ENCODE measurements around the gene IGF2BP3.

IGF2BP3 gene

GRCh38 chr7:23467806-23468525 is 2.3 kb downstream of the IGF2BP3 start (continued):
- TF ChIP-seq OVOL3 (tag by site-specific recombination; IDR thresholded peaks at IDR 0.05) = no peak
- TF ChIP-seq ZBTB48 (tag by site-specific recombination; IDR thresholded peaks at IDR 0.05) = no peak
- TF ChIP-seq ZNF513 (tag by site-specific recombination; IDR thresholded peaks at IDR 0.05) = no peak
- no peak for TF ChIP-seq ZNF354C (tag by site-specific recombination; IDR thresholded peaks at IDR 0.05; ENCODE audit: borderline replicate concordance, low read depth)
- TF ChIP-seq YY1 (tag by site-specific recombination; IDR thresholded peaks at IDR 0.05) = no peak
- TF ChIP-seq REST (tag by site-specific recombination; IDR thresholded peaks at IDR 0.05) = no peak
- no peak for TF ChIP-seq ZNF223 (tag by site-specific recombination; IDR thresholded peaks at IDR 0.05)
- TF ChIP-seq ZNF394 (tag by site-specific recombination; IDR thresholded peaks at IDR 0.05; ENCODE audit: borderline replicate concordance) = no peak; the same call in 1 of the 2 replicates
- no peak for TF ChIP-seq ZNF426 (tag by site-specific recombination; IDR thresholded peaks at IDR 0.05)
- no peak for TF ChIP-seq ZBTB49 (tag by site-specific recombination; IDR thresholded peaks at IDR 0.05; ENCODE audit: low read depth)
- TF ChIP-seq GLIS1 (tag by site-specific recombination; IDR thresholded peaks at IDR 0.05) = peak; percentile 74
- no peak for TF ChIP-seq ZNF324 (tag by site-specific recombination; IDR thresholded peaks at IDR 0.05)
- no peak for TF ChIP-seq ZSCAN23 (tag by site-specific recombination; IDR thresholded peaks at IDR 0.05)
- TF ChIP-seq ZNF221 (tag by site-specific recombination; IDR thresholded peaks at IDR 0.05; ENCODE audit: borderline replicate concordance) = no peak
- TF ChIP-seq INSM2 (tag by site-specific recombination; IDR thresholded peaks at IDR 0.05) = no peak
- peak; percentile 48; the same call in 1 of the 2 replicates for TF ChIP-seq EGR2 (tag by site-specific recombination; IDR thresholded peaks at IDR 0.05; ENCODE audit: low read depth)
- no peak for TF ChIP-seq HOXC10 (CRISPR knock-in tag; IDR thresholded peaks at IDR 0.05)
- no peak for TF ChIP-seq ZBTB1 (tag by site-specific recombination; IDR thresholded peaks at IDR 0.05)
- TF ChIP-seq ZIC2 (tag by site-specific recombination; IDR thresholded peaks at IDR 0.05) = peak; percentile 38; the same call in 1 of the 2 replicates
- TF ChIP-seq ZNF707 (tag by site-specific recombination; IDR thresholded peaks at IDR 0.05) = no peak
- TF ChIP-seq ZNF416 (tag by site-specific recombination; IDR thresholded peaks at IDR 0.05) = no peak
- TF ChIP-seq ZNF501 (tag by site-specific recombination; IDR thresholded peaks at IDR 0.05) = no peak
- 0 out of 2 replicates have a peak, but pooled peaks have one; percentile 43 for TF ChIP-seq ZXDB (tag by site-specific recombination; IDR thresholded peaks at IDR 0.05)
- TF ChIP-seq ZNF26 (tag by site-specific recombination; IDR thresholded peaks at IDR 0.05) = no peak
- TF ChIP-seq GLI2 (tag by site-specific recombination; IDR thresholded peaks at IDR 0.05; ENCODE audit: borderline replicate concordance, low read depth) = no peak
- TF ChIP-seq PRDM6 (tag by site-specific recombination; IDR thresholded peaks at IDR 0.05) = peak; percentile 55; the same call in 1 of the 2 replicates
- TF ChIP-seq ZNF747 (tag by site-specific recombination; IDR thresholded peaks at IDR 0.05) = no peak
- no peak for TF ChIP-seq BCL11B (tag by site-specific recombination; IDR thresholded peaks at IDR 0.05; ENCODE audit: low read depth)

Measured in HEK293 (cell line).